Measurements from ENCODE around the gene OSBPL10.

OSBPL10 gene

GRCh38 chr3:31729082-31729481 is 252.0 kb downstream of the OSBPL10 start:
- no peak for DNase-seq

GRCh38 chr3:31728403-31728802 is 252.7 kb downstream of the OSBPL10 start:
- no peak for DNase-seq

GRCh38 chr3:31725976-31726375 is 255.1 kb downstream of the OSBPL10 start:
- DNase-seq = no peak

- DNase-seq = no peak
Observed at GRCh38 chr3:31725568-31725967, 255.5 kb downstream of the OSBPL10 start.

GRCh38 chr3:31724651-31725050 is 256.4 kb downstream of the OSBPL10 start:
- no peak for DNase-seq

- no peak for DNase-seq
Observed at GRCh38 chr3:31724116-31724515, 256.9 kb downstream of the OSBPL10 start.

- no peak for DNase-seq
Observed at GRCh38 chr3:31723701-31724100, 257.4 kb downstream of the OSBPL10 start.

- DNase-seq = no peak
Observed at GRCh38 chr3:31721676-31722075, 259.4 kb downstream of the OSBPL10 start.

- DNase-seq = no peak
Observed at GRCh38 chr3:31714495-31715280, 266.4 kb downstream of the OSBPL10 start.

GRCh38 chr3:31713816-31714215 is 267.2 kb downstream of the OSBPL10 start:
- DNase-seq = no peak

GRCh38 chr3:31710123-31710803 is 270.8 kb downstream of the OSBPL10 start:
- DNase-seq = no peak

- no peak for DNase-seq
Observed at GRCh38 chr3:31709526-31709925, 271.5 kb downstream of the OSBPL10 start.

GRCh38 chr3:31709005-31709404 is 272.1 kb downstream of the OSBPL10 start:
- DNase-seq = no peak

- DNase-seq = no peak
Observed at GRCh38 chr3:31707286-31707685, 273.8 kb downstream of the OSBPL10 start.

- DNase-seq = no peak
Observed at GRCh38 chr3:31705736-31706135, 275.3 kb downstream of the OSBPL10 start.

- DNase-seq = peak; percentile 14
Observed at GRCh38 chr3:31704591-31705179, 276.4 kb downstream of the OSBPL10 start.

- no peak for DNase-seq
Observed at GRCh38 chr3:31704156-31704555, 276.9 kb downstream of the OSBPL10 start.

GRCh38 chr3:31701286-31701685 is 279.8 kb downstream of the OSBPL10 start:
- no peak for DNase-seq

- DNase-seq = no peak
Observed at GRCh38 chr3:31699309-31699953, 281.6 kb downstream of the OSBPL10 start.

GRCh38 chr3:31696815-31697548 is 284.1 kb downstream of the OSBPL10 start:
- DNase-seq = no peak

GRCh38 chr3:31696009-31696297 is 285.1 kb downstream of the OSBPL10 start:
- no peak for DNase-seq

- peak; percentile 30 for DNase-seq
Observed at GRCh38 chr3:31695280-31696008, 285.6 kb downstream of the OSBPL10 start.

All from stimulated activated CD4-positive, alpha-beta T cell treated with anti-CD3 and anti-CD28 coated beads, Interleukin-4, amount 100 ng/mL, for 24 hours (primary cell).